ENCODE results near the gene ZNF670. TPM values are rescaled to one million over a fixed set of nuclear protein-coding genes. Genes with fewer than 3 reads are reported as not detected.

Gene ZNF670
- total RNA-seq, 6 experiments from 2014 or later, result 1.3 to 1.9 (median 1.5) TPM

DNA sequence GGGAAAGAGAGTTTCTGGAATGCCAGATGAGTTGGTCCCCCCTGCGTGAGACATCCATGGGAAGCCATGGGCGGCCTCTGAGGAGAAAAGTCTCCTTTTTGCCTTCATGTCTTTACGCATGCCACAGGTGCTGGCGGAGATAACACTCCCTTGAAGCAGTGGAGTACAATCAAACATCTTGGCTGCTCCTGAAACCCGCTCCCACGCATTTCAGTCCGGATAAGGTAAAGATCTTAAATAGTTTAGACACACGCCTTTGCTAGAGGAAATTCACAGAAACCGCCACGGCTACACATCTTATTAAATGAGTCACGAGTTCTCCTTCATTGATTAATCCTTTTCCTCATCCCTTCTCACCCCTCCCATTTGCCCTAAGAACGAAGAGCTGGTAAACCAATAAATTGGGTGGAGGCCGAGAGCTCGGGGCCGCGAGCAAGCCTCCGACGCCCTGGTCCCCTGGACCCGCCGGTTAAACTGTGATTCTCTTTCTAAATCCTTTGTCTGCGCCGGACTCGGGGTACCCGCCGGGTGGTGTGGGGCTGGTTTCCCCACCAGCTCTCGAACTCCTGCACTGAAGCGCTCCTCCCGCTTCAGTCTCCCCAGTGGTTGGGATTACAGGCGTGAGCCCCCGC lies 32.1 kb upstream of the ZNF670 start:
- Mint-ChIP-seq H3K36me3 (ENCODE audit: low read depth) (peaks cover 3% of the 10 kb centered on the region; the same call in 1 of the 2 replicates), H3K27ac (peak overlapping the region; percentile 52; the same call in 1 of the 2 replicates), H3K9me3 (peaks cover 9% of the 10 kb centered on the region), H3K4me1 (ENCODE audit: low read depth) (peaks cover 17% of the 10 kb centered on the region), H3K4me3 (peak overlapping the region; percentile 86), H3K27me3 (ENCODE audit: insufficient read depth) (no peaks in the 10 kb centered on the region; the same call in none of the 2 replicates)
- DNase-seq, result no peak
- TF ChIP-seq, protein P1, sequence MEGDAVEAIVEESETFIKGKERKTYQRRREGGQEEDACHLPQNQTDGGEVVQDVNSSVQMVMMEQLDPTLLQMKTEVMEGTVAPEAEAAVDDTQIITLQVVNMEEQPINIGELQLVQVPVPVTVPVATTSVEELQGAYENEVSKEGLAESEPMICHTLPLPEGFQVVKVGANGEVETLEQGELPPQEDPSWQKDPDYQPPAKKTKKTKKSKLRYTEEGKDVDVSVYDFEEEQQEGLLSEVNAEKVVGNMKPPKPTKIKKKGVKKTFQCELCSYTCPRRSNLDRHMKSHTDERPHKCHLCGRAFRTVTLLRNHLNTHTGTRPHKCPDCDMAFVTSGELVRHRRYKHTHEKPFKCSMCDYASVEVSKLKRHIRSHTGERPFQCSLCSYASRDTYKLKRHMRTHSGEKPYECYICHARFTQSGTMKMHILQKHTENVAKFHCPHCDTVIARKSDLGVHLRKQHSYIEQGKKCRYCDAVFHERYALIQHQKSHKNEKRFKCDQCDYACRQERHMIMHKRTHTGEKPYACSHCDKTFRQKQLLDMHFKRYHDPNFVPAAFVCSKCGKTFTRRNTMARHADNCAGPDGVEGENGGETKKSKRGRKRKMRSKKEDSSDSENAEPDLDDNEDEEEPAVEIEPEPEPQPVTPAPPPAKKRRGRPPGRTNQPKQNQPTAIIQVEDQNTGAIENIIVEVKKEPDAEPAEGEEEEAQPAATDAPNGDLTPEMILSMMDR (IDR thresholded peaks at IDR 0.05), result no peak

DNA sequence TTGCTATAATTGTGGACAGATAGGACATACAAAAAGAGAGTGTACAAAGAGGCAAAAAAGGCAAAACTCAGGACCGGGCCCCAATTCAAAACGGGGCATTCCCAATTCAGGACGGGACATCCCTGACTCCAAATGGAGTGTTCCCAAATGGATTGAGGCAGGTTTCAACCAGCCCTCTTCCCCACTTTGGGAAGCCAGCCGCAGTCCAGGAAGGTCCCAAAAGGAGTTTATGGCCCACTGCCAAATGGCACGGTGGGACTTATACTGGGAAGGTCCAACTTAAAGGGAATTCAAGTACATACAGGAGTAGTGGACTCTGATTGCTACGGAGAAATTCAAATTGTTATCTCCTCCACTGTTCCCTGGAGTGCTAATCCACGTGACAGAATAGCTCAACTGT lies 29.1 kb upstream of the ZNF670 start:
- DNase-seq, result no peak
- Mint-ChIP-seq H3K36me3 (ENCODE audit: low read depth) (peaks cover 15% of the 10 kb centered on the region), H3K9me3 (peaks cover 11% of the 10 kb centered on the region), H3K4me3 (no peak overlapping the region), H3K27me3 (ENCODE audit: insufficient read depth) (no peaks in the 10 kb centered on the region; the same call in 1 of the 2 replicates), H3K27ac (no peak overlapping the region), H3K4me1 (ENCODE audit: low read depth) (peaks cover 21% of the 10 kb centered on the region)
- TF ChIP-seq, protein P1 (IDR thresholded peaks at IDR 0.05), result no peak

DNA sequence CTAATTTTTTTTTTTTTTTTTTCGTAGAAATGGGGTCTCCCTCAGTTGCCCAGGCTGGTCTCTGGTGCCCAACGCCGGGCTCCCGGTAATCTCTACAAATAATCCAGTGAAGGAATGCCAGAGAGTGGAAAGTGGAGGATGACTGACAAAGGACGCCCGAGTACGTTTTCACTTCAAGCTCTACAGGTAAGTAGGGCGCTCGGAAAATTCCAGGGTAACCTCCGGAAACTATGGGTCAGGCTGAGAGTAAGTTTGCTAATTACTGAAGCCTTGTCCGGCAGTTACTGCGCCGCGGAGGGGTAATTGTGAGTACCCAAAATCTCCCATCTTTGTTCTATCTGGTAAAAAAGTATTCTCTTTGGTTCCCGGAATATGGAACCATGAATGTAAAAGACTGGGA lies 27.4 kb upstream of the ZNF670 start:
- Mint-ChIP-seq H3K9me3 (peaks cover 27% of the 10 kb centered on the region), H3K36me3 (ENCODE audit: low read depth) (peaks cover 32% of the 10 kb centered on the region), H3K4me1 (ENCODE audit: low read depth) (peaks cover 25% of the 10 kb centered on the region), H3K27ac (no peak overlapping the region), H3K4me3 (no peak overlapping the region), H3K27me3 (ENCODE audit: insufficient read depth) (no peaks in the 10 kb centered on the region; the same call in 1 of the 2 replicates)
- DNase-seq, result no peak
- TF ChIP-seq, protein P1 (IDR thresholded peaks at IDR 0.05), result no peak

DNA sequence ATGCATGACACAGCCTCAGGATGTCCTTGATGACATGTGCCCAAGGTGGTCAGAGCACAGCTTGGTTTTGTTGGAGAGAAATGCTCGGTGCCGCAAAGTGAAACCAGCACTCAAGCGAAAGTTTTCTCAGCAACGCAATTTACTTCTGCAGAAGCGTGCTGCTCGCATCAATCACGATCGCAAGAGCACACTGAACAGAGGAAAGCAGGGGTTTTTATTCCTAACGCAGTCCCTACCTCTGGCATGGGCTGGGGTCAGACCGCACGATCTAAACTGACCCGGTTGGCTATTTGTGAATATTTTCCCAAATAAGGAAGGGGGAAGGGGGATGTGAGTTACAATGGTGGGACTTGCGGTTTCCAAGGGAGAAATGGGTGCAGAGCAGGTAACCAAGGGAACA lies 26.4 kb upstream of the ZNF670 start:
- Mint-ChIP-seq H3K27ac (no peak overlapping the region), H3K4me3 (no peak overlapping the region), H3K36me3 (ENCODE audit: low read depth) (peaks cover 41% of the 10 kb centered on the region), H3K4me1 (ENCODE audit: low read depth) (peaks cover 19% of the 10 kb centered on the region), H3K27me3 (ENCODE audit: insufficient read depth) (no peaks in the 10 kb centered on the region), H3K9me3 (peaks cover 37% of the 10 kb centered on the region)
- no peak for DNase-seq
- TF ChIP-seq, protein P1 (IDR thresholded peaks at IDR 0.05), result no peak

DNA sequence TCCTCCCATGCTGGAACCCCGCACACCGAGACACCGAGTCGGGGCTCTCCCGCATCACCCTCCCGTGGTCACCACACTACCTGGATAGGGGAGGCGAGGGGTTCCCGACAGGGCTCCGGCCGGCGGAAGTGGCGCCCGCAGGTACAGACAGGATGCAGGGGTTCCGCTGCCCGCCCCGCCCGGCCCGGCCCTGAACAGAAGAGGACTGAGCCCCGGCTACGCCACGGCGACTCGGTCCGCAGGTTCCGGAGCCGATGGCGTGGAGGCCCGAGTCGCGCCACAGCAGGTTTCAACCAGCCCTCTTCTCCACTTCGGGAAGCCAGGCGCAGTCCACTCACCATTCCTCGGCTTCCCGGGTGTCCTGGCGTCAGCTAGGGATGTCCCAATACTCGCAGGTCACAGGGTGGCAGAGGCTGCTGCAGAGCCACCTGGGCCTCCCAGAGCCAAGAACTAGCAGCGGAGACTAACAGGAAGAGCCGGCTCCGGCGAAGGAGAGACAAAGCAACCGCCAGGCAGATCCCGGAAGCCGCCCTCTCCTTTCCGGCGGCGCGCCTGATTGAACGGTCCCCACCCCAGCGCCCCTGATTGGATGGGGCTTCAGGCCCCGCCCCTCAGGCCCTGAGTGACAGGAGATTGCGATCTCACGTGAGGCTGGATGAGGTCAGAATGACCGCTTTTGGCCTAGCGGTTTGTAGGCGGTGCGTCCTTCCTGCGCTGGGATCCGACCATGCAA lies 25.4 kb upstream of the ZNF670 start, which contains the start of gene ZNF669:
ZNF669 (minus strand) TSS at position 498 of the 733 bp plus-strand sequence; CDS start at position 341, 157 bp downstream.
- DNase-seq, result peak; percentile 93
- H3K4me3 Mint-ChIP-seq, result peak within 1 kb of the TSS; percentile 95
- TF ChIP-seq, protein P1 (IDR thresholded peaks at IDR 0.05), result no peak
- H3K27me3 Mint-ChIP-seq (ENCODE audit: insufficient read depth), result no peaks in the 10 kb centered on the region
- peaks cover 46% of the 10 kb centered on the region for H3K9me3 Mint-ChIP-seq
- peaks cover 19% of the 10 kb centered on the region for H3K4me1 Mint-ChIP-seq (ENCODE audit: low read depth)
- peaks cover 39% of the 10 kb centered on the region for H3K36me3 Mint-ChIP-seq (ENCODE audit: low read depth)
- H3K27ac Mint-ChIP-seq, result peak within 1 kb of the TSS; percentile 94
